HCT116 (cell line): Measurements from ENCODE around the gene TNRC6B.

ENCODE experiments used
- CTCF ChIP-seq, 3 experiments: fragments of 200-600 bp in 1 of 3; sonication (generic) in 1 of 3; IDR thresholded peaks in 2 of 3; conservative IDR thresholded peaks in 1 of 3; 2 replicates each; pipeline ENCODE4 v1.5.1; 2012 to 2017; ENCODE audit warnings: low read depth in 2 of 3, low read length in 2 of 3, antibody characterized with exemption in 1 of 3, borderline replicate concordance in 1 of 3, control low read depth in 1 of 3, mild to moderate bottlenecking in 1 of 3, mixed read lengths in 1 of 3, mixed run types in 1 of 3, moderate library complexity in 1 of 3; ENCODE audit not compliant: insufficient read depth in 1 of 3
- EZH2phosphoT487 ChIP-seq: fragments of 200-600 bp; IDR thresholded peaks from 2 replicates; pipeline ENCODE4 v1.6.1; 2018; ENCODE audit warnings: antibody characterized with exemption, borderline replicate concordance
- POLR2AphosphoS5 ChIP-seq: IDR thresholded peaks from 2 replicates; pipeline ENCODE4 v1.6.1; 2011; ENCODE audit warnings: mild to moderate bottlenecking, low read depth, low read length, moderate library complexity
- SRF ChIP-seq: IDR thresholded peaks from 2 replicates; pipeline ENCODE4 v1.6.1; 2012; ENCODE audit warnings: low read depth

GRCh38 chr22:40305625-40306024 lies 127.9 kb downstream of the TNRC6B start:
- TF ChIP-seq CTCF (IDR thresholded peaks at IDR 0.05 in 2 of 3, conservative IDR thresholded peaks at IDR 0.05 in 1 of 3; ENCODE audit: borderline replicate concordance in 1 of 3, insufficient read depth in 1 of 3, low read depth in 2 of 3, low read length in 2 of 3): no peak
- no peak for TF ChIP-seq SRF
- TF ChIP-seq EZH2phosphoT487: no peak
- no peak for TF ChIP-seq POLR2AphosphoS5
